CD8-positive, alpha-beta memory T cell (primary cell): ENCODE data around the gene ADGRB3. TPM values are rescaled to one million over a fixed set of nuclear protein-coding genes. Genes with fewer than 3 reads are reported as not detected.

Experiments
- CTCF ChIA-PET: fragments of 350-600 bp; sonication (Branson Sonifier 250); formaldehyde crosslinking; loops from one replicate; lab custom pipeline; 2021; ENCODE audit warnings: antibody characterized with exemption; lab: Charles Lee
- POLR2A ChIA-PET: fragments of 350-600 bp; sonication (Branson Sonifier 250); formaldehyde crosslinking; loops from one replicate; lab custom pipeline; 2021; ENCODE audit warnings: antibody characterized with exemption; lab: Charles Lee
- DNase-seq, 5 donors: peaks; one replicate each; pipeline versions ENCODE4 v3.0.0 to v3.0.0-alpha.2; 2020 to 2022; ENCODE audit warnings: mixed read lengths in 1 of 5
- H3K27ac ChIP-seq: one replicate; pipeline ENCODE4 v1.7.0; 2013; ENCODE audit warnings: low read depth, mild to moderate bottlenecking, low read length, moderate library complexity
- H3K27me3 ChIP-seq: 2 replicates; pipeline ENCODE4 v1.7.0; 2013; ENCODE audit warnings: low read length, mild to moderate bottlenecking; ENCODE audit not compliant: insufficient read depth, poor library complexity, severe bottlenecking
- H3K36me3 ChIP-seq: 2 replicates; pipeline ENCODE4 v1.7.0; 2013; ENCODE audit warnings: mild to moderate bottlenecking, low read length, moderate library complexity; ENCODE audit not compliant: insufficient read depth
- H3K4me1 ChIP-seq: 2 replicates; pipeline ENCODE4 v1.7.0; 2013; ENCODE audit warnings: mild to moderate bottlenecking, low read length, moderate library complexity; ENCODE audit not compliant: insufficient read depth
- H3K4me3 ChIP-seq: 2 replicates; pipeline ENCODE4 v1.7.0; 2013; ENCODE audit warnings: mild to moderate bottlenecking, low read length
- H3K9me3 ChIP-seq: 2 replicates; pipeline ENCODE4 v1.7.0; 2013; ENCODE audit warnings: mild to moderate bottlenecking, low read length
- H3K27ac Mint-ChIP-seq, 8 donors: one replicate each; pipeline ENCODE4 v1.8.0; 2020 to 2021; ENCODE audit warnings: mixed read lengths in 8 of 8, mild to moderate bottlenecking in 6 of 8, inconsistent platforms in 3 of 8, moderate library complexity in 3 of 8
- H3K27me3 Mint-ChIP-seq, 2 donors: one replicate each; pipeline ENCODE4 v1.8.0; 2020 to 2021; ENCODE audit warnings: mixed read lengths in 2 of 2, mild to moderate bottlenecking in 1 of 2, moderate library complexity in 1 of 2
- H3K36me3 Mint-ChIP-seq, 3 donors: one replicate each; pipeline ENCODE4 v1.8.0; 2020 to 2021; ENCODE audit warnings: mixed read lengths in 3 of 3, inconsistent platforms in 1 of 3, mild to moderate bottlenecking in 1 of 3
- H3K4me1 Mint-ChIP-seq, 3 donors: one replicate each; pipeline ENCODE4 v1.8.0; 2020 to 2021; ENCODE audit warnings: mixed read lengths in 3 of 3, inconsistent platforms in 1 of 3, mild to moderate bottlenecking in 1 of 3
- H3K4me3 Mint-ChIP-seq, 7 donors: one replicate each; pipeline ENCODE4 v1.8.0; 2020 to 2021; ENCODE audit warnings: mixed read lengths in 7 of 7, mild to moderate bottlenecking in 6 of 7, moderate library complexity in 4 of 7, inconsistent platforms in 2 of 7
- H3K9me3 Mint-ChIP-seq, 5 donors: one replicate each; pipeline ENCODE4 v1.8.0; 2020 to 2022; ENCODE audit warnings: mixed read lengths in 5 of 5, mild to moderate bottlenecking in 3 of 5, moderate library complexity in 2 of 5, inconsistent platforms in 1 of 5
- polyA plus RNA-seq: library from polyadenylated mRNA; unstranded; fragments of 300-500 nt; fragmentation: Illumina TruSeq; gene quantifications from one replicate; pipeline ENCODE4 v1.2.3, GENCODE V29; 2021
- total RNA-seq, 2 experiments: library from RNA; stranded (reverse); gene quantifications; one replicate each; pipeline ENCODE4 v1.2.3, GENCODE V29; 2021

Gene ADGRB3
- total and polyA plus RNA-seq, 3 experiments from 2014 or later, result not detected

DNA sequence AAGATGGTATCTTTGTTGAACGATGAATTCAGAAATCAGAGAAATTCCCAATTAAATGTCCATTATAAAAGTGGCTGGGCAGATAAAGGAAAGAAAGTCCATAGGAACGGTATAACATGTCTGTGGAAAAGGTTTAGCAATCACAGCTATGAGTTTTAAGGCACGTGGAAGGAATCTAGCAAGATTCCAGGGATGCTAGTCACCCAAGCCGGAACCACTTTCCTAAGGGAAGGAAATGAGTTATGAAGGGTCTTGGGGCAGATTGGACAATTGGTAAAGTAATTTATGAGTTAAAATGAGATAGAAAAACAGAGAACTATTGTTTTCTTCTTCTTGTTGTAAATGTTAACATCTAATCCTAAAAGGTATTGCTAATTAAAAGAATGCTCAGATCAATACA, 384.8 kb downstream of the ADGRB3 start:
- Histone ChIP-seq H3K27me3 (no peaks in the 10 kb centered on the region), H3K4me1 (no peaks in the 10 kb centered on the region), H3K36me3 (no peaks in the 10 kb centered on the region), H3K9me3 (no peaks in the 10 kb centered on the region), H3K27ac (no peak overlapping the region), H3K4me3 (no peak overlapping the region)
- Mint-ChIP-seq H3K27ac (no peak overlapping the region), H3K4me1 (no peaks in the 10 kb centered on the region), H3K4me3 (no peak overlapping the region), H3K9me3 (peaks cover 0 to 3% (median 0%) of the 10 kb centered on the region in 5 donors), H3K27me3 (no peaks in the 10 kb centered on the region), H3K36me3 (no peaks in the 10 kb centered on the region)
- POLR2A ChIA-PET, result no interaction called here
- DNase-seq, result no peak
- CTCF ChIA-PET, result no interaction called here

DNA sequence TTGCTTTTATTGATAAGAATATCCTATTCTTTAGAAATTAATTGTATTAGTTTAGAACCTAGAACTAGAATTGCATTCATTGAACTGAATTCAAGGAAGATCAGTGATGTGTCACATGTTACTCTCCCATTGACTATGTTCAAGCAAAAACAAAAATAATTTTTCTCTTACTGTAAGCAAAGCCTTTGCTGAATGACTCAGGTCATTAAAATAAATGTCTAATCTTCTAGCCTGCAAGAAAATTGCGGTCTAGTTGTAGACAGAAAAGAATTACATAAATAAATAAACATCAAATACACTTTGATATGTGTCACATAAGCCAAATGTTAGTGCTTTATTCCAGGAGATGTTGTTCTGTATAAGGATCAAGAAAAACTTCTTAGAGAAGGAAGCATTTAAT, 387.9 kb downstream of the ADGRB3 start:
- no peaks in the 10 kb centered on the region for H3K4me1 ChIP-seq
- no peaks in the 10 kb centered on the region for H3K36me3 Mint-ChIP-seq
- no peaks in the 10 kb centered on the region for H3K9me3 ChIP-seq
- POLR2A ChIA-PET, result no interaction called here
- H3K27me3 Mint-ChIP-seq, result no peaks in the 10 kb centered on the region
- H3K4me3 Mint-ChIP-seq, result no peak overlapping the region
- DNase-seq, result no peak
- CTCF ChIA-PET, result no interaction called here
- no peaks in the 10 kb centered on the region for H3K4me1 Mint-ChIP-seq
- H3K4me3 ChIP-seq, result no peak overlapping the region
- H3K27me3 ChIP-seq, result no peaks in the 10 kb centered on the region
- no peak overlapping the region for H3K27ac Mint-ChIP-seq
- H3K36me3 ChIP-seq, result no peaks in the 10 kb centered on the region
- peaks cover 0 to 5% (median 3%) of the 10 kb centered on the region in 5 donors for H3K9me3 Mint-ChIP-seq
- no peak overlapping the region for H3K27ac ChIP-seq

DNA sequence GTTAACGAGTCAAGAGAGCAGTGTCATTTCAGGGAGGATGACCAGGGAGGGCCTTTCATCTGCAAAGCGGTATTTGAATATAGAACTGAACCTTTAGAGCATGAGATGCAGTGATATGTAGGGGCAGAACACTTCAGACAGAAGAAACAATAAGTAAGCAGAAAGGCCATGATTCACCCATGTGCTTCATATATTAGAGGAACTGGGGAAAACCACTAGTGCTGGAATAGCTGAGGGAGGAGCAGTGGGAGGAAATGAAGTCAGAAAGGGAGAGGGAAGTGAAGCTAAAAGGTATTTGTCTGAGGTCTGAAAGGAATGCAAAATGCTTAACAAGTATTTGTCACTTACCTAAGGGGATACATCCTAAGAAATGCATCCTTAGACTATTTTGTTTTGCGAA, 391.2 kb downstream of the ADGRB3 start:
- H3K4me1 Mint-ChIP-seq, result no peaks in the 10 kb centered on the region
- no peaks in the 10 kb centered on the region for H3K27me3 Mint-ChIP-seq
- Histone ChIP-seq H3K27me3 (no peaks in the 10 kb centered on the region), H3K36me3 (no peaks in the 10 kb centered on the region), H3K9me3 (no peaks in the 10 kb centered on the region), H3K4me1 (no peaks in the 10 kb centered on the region), H3K27ac (no peak overlapping the region), H3K4me3 (no peak overlapping the region)
- H3K27ac Mint-ChIP-seq, result no peak overlapping the region
- no peaks in the 10 kb centered on the region for H3K36me3 Mint-ChIP-seq
- no peak overlapping the region for H3K4me3 Mint-ChIP-seq
- ChIA-PET CTCF (no interaction called here), POLR2A (no interaction called here)
- DNase-seq, result no peak
- H3K9me3 Mint-ChIP-seq, result peaks cover 0 to 5% (median 4%) of the 10 kb centered on the region in 5 donors

DNA sequence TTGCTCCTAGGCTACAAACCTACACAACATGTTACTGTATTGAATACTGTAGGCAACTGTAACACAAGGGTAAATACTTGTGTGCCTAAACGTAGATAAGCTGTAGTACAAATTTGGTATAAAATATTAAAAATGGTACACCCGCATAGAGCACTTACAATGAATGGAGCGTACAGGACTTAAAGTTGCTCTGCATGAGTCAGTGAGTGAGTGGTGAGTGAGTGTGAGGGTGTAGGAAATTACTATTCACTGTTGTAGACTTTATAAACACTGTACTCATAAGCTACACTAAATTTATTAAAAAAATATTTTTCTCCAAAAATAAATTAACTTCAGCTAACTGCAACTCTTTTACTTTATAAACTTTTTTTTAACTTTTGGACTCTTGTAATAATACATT, 391.6 kb downstream of the ADGRB3 start:
- Mint-ChIP-seq H3K36me3 (no peaks in the 10 kb centered on the region), H3K9me3 (peaks cover 0 to 6% (median 4%) of the 10 kb centered on the region in 5 donors), H3K4me3 (no peak overlapping the region)

DNA sequence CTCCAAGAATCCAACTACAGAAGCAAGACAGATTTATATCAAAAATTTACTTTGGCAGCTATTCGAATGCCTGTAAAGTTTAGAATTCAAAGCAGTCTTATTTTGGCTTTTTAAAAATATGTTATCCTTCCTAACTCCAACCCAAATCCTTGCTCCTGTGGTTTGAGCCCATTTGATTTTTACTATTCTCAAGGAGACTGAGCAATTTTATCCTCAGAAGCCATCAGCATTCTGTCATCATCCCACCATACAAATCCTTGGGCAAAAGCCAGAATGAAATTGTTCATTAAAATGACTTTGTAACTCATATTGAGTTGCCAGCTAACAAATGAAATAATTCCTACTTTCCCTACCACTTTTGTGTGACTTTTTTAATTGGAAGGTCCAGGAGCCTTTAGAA, 392.8 kb downstream of the ADGRB3 start:
- H3K36me3 ChIP-seq, result no peaks in the 10 kb centered on the region
- H3K27me3 ChIP-seq, result no peaks in the 10 kb centered on the region
- no peaks in the 10 kb centered on the region for H3K9me3 ChIP-seq
- Mint-ChIP-seq H3K27ac (no peak overlapping the region), H3K36me3 (no peaks in the 10 kb centered on the region), H3K4me3 (no peak overlapping the region), H3K4me1 (no peaks in the 10 kb centered on the region), H3K27me3 (no peaks in the 10 kb centered on the region), H3K9me3 (peaks cover 0 to 7% (median 4%) of the 10 kb centered on the region in 5 donors)
- no peaks in the 10 kb centered on the region for H3K4me1 ChIP-seq
- CTCF ChIA-PET, result no interaction called here
- no peak for DNase-seq
- no peak overlapping the region for H3K27ac ChIP-seq
- no peak overlapping the region for H3K4me3 ChIP-seq
- POLR2A ChIA-PET, result no interaction called here

More for the DNA sequence above, 391.6 kb downstream of the ADGRB3 start:
- no peaks in the 10 kb centered on the region for H3K4me1 ChIP-seq
- ChIA-PET POLR2A (no interaction called here), CTCF (no interaction called here)
- no peaks in the 10 kb centered on the region for H3K9me3 ChIP-seq
- H3K27me3 Mint-ChIP-seq, result no peaks in the 10 kb centered on the region
- H3K27ac Mint-ChIP-seq, result no peak overlapping the region
- H3K4me3 ChIP-seq, result no peak overlapping the region
- H3K4me1 Mint-ChIP-seq, result no peaks in the 10 kb centered on the region
- H3K27me3 ChIP-seq, result no peaks in the 10 kb centered on the region
- no peak for DNase-seq
- no peak overlapping the region for H3K27ac ChIP-seq
- H3K36me3 ChIP-seq, result no peaks in the 10 kb centered on the region

DNA sequence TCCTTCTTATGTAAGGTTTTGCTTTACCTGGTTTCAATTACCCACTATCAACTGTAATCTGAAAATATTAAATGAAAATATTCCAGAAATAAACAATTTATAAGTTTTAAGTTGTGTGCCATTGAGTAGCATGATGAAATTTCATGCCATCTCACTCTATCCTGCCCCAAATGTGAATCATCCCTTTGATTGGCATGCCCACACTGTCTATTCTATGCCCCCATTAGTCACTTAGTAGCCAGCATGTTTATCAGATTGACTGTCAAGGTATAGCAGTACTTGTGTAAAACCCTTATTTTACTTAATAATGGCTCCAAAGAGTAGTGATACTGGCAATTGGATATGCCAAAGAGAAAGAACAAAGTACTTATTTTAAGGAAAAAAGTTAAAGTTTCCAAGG, 403.8 kb downstream of the ADGRB3 start:
- CTCF ChIA-PET, result no interaction called here
- H3K4me3 ChIP-seq, result no peak overlapping the region
- POLR2A ChIA-PET, result no interaction called here
- Mint-ChIP-seq H3K9me3 (peaks cover 7 to 15% (median 8%) of the 10 kb centered on the region in 5 donors), H3K4me3 (no peak overlapping the region), H3K27me3 (no peaks in the 10 kb centered on the region), H3K4me1 (no peaks in the 10 kb centered on the region), H3K36me3 (no peaks in the 10 kb centered on the region), H3K27ac (no peak overlapping the region)
- no peaks in the 10 kb centered on the region for H3K36me3 ChIP-seq
- no peaks in the 10 kb centered on the region for H3K4me1 ChIP-seq
- H3K9me3 ChIP-seq, result no peaks in the 10 kb centered on the region
- DNase-seq, result no peak
- no peaks in the 10 kb centered on the region for H3K27me3 ChIP-seq
- no peak overlapping the region for H3K27ac ChIP-seq

DNA sequence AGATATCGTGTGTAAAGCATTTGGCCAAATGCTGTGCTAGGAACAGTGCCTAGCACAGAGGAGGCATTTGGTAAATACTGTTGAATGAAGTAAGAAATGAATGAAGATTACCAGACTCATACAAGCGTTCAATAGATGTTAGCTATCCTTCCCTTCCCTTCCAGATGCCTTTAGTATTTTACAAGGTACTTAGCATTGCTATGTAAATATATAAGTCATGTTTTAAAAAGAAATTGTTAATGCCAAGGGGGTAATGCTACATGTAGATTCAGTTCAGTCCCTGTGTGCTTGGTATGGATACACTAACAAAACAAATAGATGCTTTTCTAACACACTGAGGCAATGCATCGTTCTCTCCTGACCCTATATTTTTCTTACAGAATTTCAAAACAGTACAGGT, 407.2 kb downstream of the ADGRB3 start:
- ChIA-PET POLR2A (no interaction called here), CTCF (no interaction called here)
- Mint-ChIP-seq H3K4me3 (no peak overlapping the region), H3K27ac (no peak overlapping the region), H3K27me3 (no peaks in the 10 kb centered on the region), H3K9me3 (peaks cover 1 to 15% (median 7%) of the 10 kb centered on the region in 5 donors), H3K36me3 (no peaks in the 10 kb centered on the region), H3K4me1 (no peaks in the 10 kb centered on the region)
- H3K27ac ChIP-seq, result no peak overlapping the region
- no peak for DNase-seq
- no peaks in the 10 kb centered on the region for H3K4me1 ChIP-seq
- no peak overlapping the region for H3K4me3 ChIP-seq
- no peaks in the 10 kb centered on the region for H3K9me3 ChIP-seq
- H3K36me3 ChIP-seq, result no peaks in the 10 kb centered on the region
- H3K27me3 ChIP-seq, result no peaks in the 10 kb centered on the region

DNA sequence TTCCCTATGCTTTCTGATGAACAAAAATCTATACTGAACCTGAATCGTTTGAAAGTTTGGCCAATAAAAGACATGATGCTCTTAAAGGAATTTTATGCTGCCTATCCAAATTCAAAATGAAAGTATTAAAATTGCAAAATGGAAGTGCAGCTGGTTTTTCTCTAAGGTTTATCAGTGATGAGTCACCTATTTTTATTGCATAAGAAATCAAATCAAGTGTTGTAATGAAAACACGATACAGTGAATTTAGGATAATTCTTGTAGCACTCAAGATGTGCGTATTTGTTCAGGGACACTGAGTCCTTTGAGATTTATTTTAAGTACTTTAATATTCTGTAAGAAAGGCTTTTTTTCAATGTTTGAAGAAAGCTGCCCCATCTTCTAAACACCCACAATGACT, 409.5 kb downstream of the ADGRB3 start:
- no peak overlapping the region for H3K4me3 Mint-ChIP-seq
- POLR2A ChIA-PET, result no interaction called here
- H3K27ac Mint-ChIP-seq, result no peak overlapping the region
- H3K36me3 Mint-ChIP-seq, result no peaks in the 10 kb centered on the region
- peaks cover 0 to 19% (median 7%) of the 10 kb centered on the region in 5 donors for H3K9me3 Mint-ChIP-seq
- no peaks in the 10 kb centered on the region for H3K4me1 ChIP-seq
- no peaks in the 10 kb centered on the region for H3K27me3 ChIP-seq
- no peaks in the 10 kb centered on the region for H3K9me3 ChIP-seq
- no peaks in the 10 kb centered on the region for H3K36me3 ChIP-seq
- DNase-seq, result no peak
- H3K27me3 Mint-ChIP-seq, result no peaks in the 10 kb centered on the region
- CTCF ChIA-PET, result no interaction called here
- H3K27ac ChIP-seq, result no peak overlapping the region
- no peak overlapping the region for H3K4me3 ChIP-seq
- no peaks in the 10 kb centered on the region for H3K4me1 Mint-ChIP-seq

DNA sequence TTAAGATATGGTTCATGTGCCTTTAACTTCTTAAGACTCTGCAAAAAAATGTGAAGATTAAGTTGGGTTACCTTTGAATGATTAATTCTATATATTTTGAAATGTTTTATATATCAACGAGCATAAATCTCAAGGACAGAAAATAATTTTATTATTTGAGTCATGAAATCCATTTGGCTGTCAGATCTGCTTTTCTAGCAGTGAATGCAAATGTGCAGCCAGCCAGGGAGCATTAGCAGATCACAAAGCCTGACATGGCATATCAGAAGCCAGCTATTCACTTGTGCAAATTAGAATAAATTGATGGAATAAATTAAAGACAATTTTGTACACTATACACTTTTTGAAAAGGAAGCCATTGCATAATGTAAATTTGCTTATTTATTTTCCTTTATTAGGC, 424.3 kb downstream of the ADGRB3 start:
- H3K36me3 ChIP-seq, result no peaks in the 10 kb centered on the region
- H3K27me3 ChIP-seq, result no peaks in the 10 kb centered on the region
- H3K4me1 ChIP-seq, result no peaks in the 10 kb centered on the region
- no peak overlapping the region for H3K27ac Mint-ChIP-seq
- no peak overlapping the region for H3K4me3 Mint-ChIP-seq
- DNase-seq, result no peak
- H3K36me3 Mint-ChIP-seq, result no peaks in the 10 kb centered on the region
- H3K4me3 ChIP-seq, result no peak overlapping the region
- POLR2A ChIA-PET, result no interaction called here
- H3K9me3 Mint-ChIP-seq, result peaks cover 0 to 13% (median 3%) of the 10 kb centered on the region in 5 donors
- CTCF ChIA-PET, result no interaction called here
- no peaks in the 10 kb centered on the region for H3K9me3 ChIP-seq
- H3K27me3 Mint-ChIP-seq, result no peaks in the 10 kb centered on the region
- no peaks in the 10 kb centered on the region for H3K4me1 Mint-ChIP-seq
- H3K27ac ChIP-seq, result no peak overlapping the region
